Measurements from ENCODE around the gene TRDN. TPM values are rescaled to one million over a fixed set of nuclear protein-coding genes. Genes with fewer than 3 reads are reported as not detected.

TRDN gene
- total and polyA plus RNA-seq, 4 donors = 0.04 to 0.11 (median 0.05) TPM; not detected in 1

DNA sequence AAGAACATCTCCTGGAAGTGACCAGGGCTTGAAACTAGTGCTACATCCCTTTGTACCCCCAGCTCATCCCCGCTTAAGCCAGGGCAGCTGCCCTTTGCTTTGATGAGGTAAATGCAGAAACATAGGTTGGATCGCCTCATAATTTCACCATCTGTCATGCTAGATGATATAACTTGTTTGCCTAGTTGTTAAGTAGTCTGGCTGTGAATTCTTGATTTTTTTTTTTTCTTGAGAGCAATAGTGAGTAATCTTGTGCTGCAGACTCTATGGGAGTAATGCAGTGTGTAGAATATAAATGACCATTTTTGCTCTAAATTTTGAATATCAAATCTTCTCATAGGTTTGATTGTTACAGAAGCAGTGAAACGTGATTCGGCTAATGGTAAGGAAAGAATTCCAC is 4.1 kb downstream of the TRDN start:
- no peaks in the 10 kb centered on the region for H3K9me3 ChIP-seq (ENCODE audit: control insufficient read depth in 4 of 4, insufficient read depth in 3 of 4, low read length in 3 of 4)
- TF ChIP-seq, protein P1, sequence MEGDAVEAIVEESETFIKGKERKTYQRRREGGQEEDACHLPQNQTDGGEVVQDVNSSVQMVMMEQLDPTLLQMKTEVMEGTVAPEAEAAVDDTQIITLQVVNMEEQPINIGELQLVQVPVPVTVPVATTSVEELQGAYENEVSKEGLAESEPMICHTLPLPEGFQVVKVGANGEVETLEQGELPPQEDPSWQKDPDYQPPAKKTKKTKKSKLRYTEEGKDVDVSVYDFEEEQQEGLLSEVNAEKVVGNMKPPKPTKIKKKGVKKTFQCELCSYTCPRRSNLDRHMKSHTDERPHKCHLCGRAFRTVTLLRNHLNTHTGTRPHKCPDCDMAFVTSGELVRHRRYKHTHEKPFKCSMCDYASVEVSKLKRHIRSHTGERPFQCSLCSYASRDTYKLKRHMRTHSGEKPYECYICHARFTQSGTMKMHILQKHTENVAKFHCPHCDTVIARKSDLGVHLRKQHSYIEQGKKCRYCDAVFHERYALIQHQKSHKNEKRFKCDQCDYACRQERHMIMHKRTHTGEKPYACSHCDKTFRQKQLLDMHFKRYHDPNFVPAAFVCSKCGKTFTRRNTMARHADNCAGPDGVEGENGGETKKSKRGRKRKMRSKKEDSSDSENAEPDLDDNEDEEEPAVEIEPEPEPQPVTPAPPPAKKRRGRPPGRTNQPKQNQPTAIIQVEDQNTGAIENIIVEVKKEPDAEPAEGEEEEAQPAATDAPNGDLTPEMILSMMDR (IDR thresholded peaks at IDR 0.05; ENCODE audit: control extremely low read depth, extremely low read depth) = no peak
- 80 to 85% methylated on average over 4 of the region's 4 CpGs for WGBS, 2 donors
- no peak overlapping the region for H3K4me3 ChIP-seq
- H3K9ac ChIP-seq (ENCODE audit: insufficient read depth in 1 of 2, low read length in 2 of 2) = no peak overlapping the region
- no peaks in the 10 kb centered on the region for H3K36me3 ChIP-seq (ENCODE audit: control insufficient read depth in 4 of 4, insufficient read depth in 4 of 4, low read length in 4 of 4)
- peak overlapping the region in 1 of 2 donors; percentile 41 for H3K27ac ChIP-seq (ENCODE audit: low read depth in 1 of 2, low read length in 1 of 2)
- ATAC-seq (ENCODE audit: insufficient read depth, low FRiP score) (no peak), DNase-seq (no peak)
- H3K4me1 ChIP-seq (ENCODE audit: control insufficient read depth in 5 of 5, insufficient read depth in 5 of 5, low read length in 5 of 5) = no peaks in the 10 kb centered on the region
- H3K27me3 ChIP-seq (ENCODE audit: control insufficient read depth in 3 of 3, insufficient read depth in 3 of 3, low read length in 2 of 3) = no peaks in the 10 kb centered on the region

DNA sequence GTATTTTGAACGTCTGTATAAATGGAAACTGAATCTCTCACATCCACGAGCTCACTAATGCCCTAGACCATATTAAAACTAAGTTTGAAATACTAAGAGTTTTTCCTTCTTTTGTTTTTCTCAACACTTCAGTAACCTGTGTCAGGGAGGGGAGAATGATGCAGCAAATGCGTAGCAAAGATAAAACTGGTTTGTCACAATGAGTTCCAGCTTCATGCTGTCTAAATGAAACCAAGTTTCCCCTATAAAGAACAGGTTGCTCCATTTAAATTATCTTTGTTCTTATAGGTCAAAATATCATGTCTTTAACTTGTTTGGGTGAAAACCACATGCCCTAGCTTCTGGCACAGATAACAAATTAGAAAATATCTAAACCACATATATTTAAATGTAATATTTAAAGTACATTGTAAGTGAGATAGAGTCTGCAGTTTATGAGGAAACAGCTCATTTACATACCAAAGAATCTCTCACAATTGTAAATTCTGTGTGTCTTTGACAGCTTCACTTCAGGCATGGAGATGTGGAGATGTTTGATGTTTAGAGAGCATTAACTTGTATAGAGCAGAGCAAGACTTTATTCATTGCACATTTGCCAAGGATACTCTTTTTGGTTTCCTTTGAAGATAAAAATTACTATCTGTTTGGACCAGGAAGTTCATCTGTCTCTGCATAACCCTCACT is 7.3 kb downstream of the TRDN start:
- no peaks in the 10 kb centered on the region for H3K27me3 ChIP-seq (ENCODE audit: control insufficient read depth in 3 of 3, insufficient read depth in 3 of 3, low read length in 2 of 3)
- H3K9ac ChIP-seq (ENCODE audit: insufficient read depth in 1 of 2, low read length in 2 of 2) = no peak overlapping the region
- H3K36me3 ChIP-seq (ENCODE audit: control insufficient read depth in 4 of 4, insufficient read depth in 4 of 4, low read length in 4 of 4) = no peaks in the 10 kb centered on the region
- DNase-seq = peak in 1 of 3 donors; percentile 2
- TF ChIP-seq, protein P1 (IDR thresholded peaks at IDR 0.05; ENCODE audit: control extremely low read depth, extremely low read depth) = no peak
- no peak for ATAC-seq (ENCODE audit: insufficient read depth, low FRiP score)
- H3K4me1 ChIP-seq (ENCODE audit: control insufficient read depth in 5 of 5, insufficient read depth in 5 of 5, low read length in 5 of 5) = peaks cover 0 to 3% (median 0%) of the 10 kb centered on the region in 5 donors
- H3K4me3 ChIP-seq = no peak overlapping the region
- WGBS, 2 donors = 64% methylated on average over 3 of the region's 3 CpGs
- H3K27ac ChIP-seq (ENCODE audit: low read depth in 1 of 2, low read length in 1 of 2) = peak overlapping the region in 1 of 2 donors; percentile 81
- no peaks in the 10 kb centered on the region for H3K9me3 ChIP-seq (ENCODE audit: control insufficient read depth in 4 of 4, insufficient read depth in 3 of 4, low read length in 3 of 4)

GRCh38 chr6:123625696-123626095 is 11.1 kb downstream of the TRDN start:
- no peak for DNase-seq
- WGBS, 2 donors = 90 to 96% methylated on average over 1 of the region's 1 CpG
- H3K4me3 ChIP-seq = no peak overlapping the region
- H3K4me1 ChIP-seq (ENCODE audit: control insufficient read depth in 5 of 5, insufficient read depth in 5 of 5, low read length in 5 of 5) = peaks cover 0 to 3% (median 0%) of the 10 kb centered on the region in 5 donors
- no peaks in the 10 kb centered on the region for H3K36me3 ChIP-seq (ENCODE audit: control insufficient read depth in 4 of 4, insufficient read depth in 4 of 4, low read length in 4 of 4)
- no peak overlapping the region for H3K9ac ChIP-seq (ENCODE audit: insufficient read depth in 1 of 2, low read length in 2 of 2)
- H3K27ac ChIP-seq (ENCODE audit: low read depth in 1 of 2, low read length in 1 of 2) = no peak overlapping the region
- H3K9me3 ChIP-seq (ENCODE audit: control insufficient read depth in 4 of 4, insufficient read depth in 3 of 4, low read length in 3 of 4) = no peaks in the 10 kb centered on the region
- H3K27me3 ChIP-seq (ENCODE audit: control insufficient read depth in 3 of 3, insufficient read depth in 3 of 3, low read length in 2 of 3) = no peaks in the 10 kb centered on the region
- TF ChIP-seq, protein P1 (IDR thresholded peaks at IDR 0.05; ENCODE audit: control extremely low read depth, extremely low read depth) = no peak
- no peak for ATAC-seq (ENCODE audit: insufficient read depth, low FRiP score)

All from lung (tissue), 12 donors.